ENCODE results near the gene PAN2.
"Not testable (repeated sequence)": the region's sequence is repeated elsewhere in the genome, so short reads cannot be mapped to it uniquely, and the experiment has no call there.

PAN2 gene

GRCh38 chr12:56278905-56279304 is 54.9 kb downstream of the PAN2 start:
- in situ Hi-C loops (cut with MboI; ENCODE audit: low sequenced_read_pairs), result no loop called here

- in situ Hi-C loops (cut with MboI; ENCODE audit: low sequenced_read_pairs), result no loop called here
Observed at GRCh38 chr12:56274299-56274698, 59.5 kb downstream of the PAN2 start.

GRCh38 chr12:56272468-56272867 is 61.3 kb downstream of the PAN2 start:
- in situ Hi-C loops (cut with MboI; ENCODE audit: low sequenced_read_pairs), result not testable (repeated sequence)

- in situ Hi-C loops (cut with MboI; ENCODE audit: low sequenced_read_pairs), result no loop called here
Observed at GRCh38 chr12:56271031-56271430, 62.8 kb downstream of the PAN2 start.

GRCh38 chr12:56267443-56268071 is 66.2 kb downstream of the PAN2 start:
- in situ Hi-C loops (cut with MboI; ENCODE audit: low sequenced_read_pairs), result no loop called here

GRCh38 chr12:56266693-56267442 is 66.9 kb downstream of the PAN2 start, which contains the start of gene COQ10A:
COQ10A (plus strand) TSS chr12:56266942; CDS start chr12:56267119, 177 bp downstream.
- in situ Hi-C loops (cut with MboI; ENCODE audit: low sequenced_read_pairs), result no loop called here
